SU-DHL-6 (cell line): ENCODE measurements around the gene MTRF1.

Experiments
- H2AFZ ChIP-seq: fragments of 200-600 bp; sonication (generic); 2 replicates; pipeline ENCODE4 v1.6.1; 2014; ENCODE audit warnings: low read depth, mild to moderate bottlenecking, moderate library complexity, mixed read lengths, antibody characterized with exemption, low read length; ENCODE audit not compliant: severe bottlenecking
- H3F3A ChIP-seq: fragments of 200-600 bp; shearing (Covaris generic); 2 replicates; pipeline ENCODE4 v1.6.0; 2016; ENCODE audit warnings: antibody characterized with exemption, mild to moderate bottlenecking; ENCODE audit not compliant: insufficient read depth
- H3K27ac ChIP-seq: fragments of 200-600 bp; sonication (generic); 2 replicates; pipeline ENCODE4 v1.5.1; 2016; ENCODE audit warnings: low read depth, mild to moderate bottlenecking, low read length, moderate library complexity, mixed read lengths
- H3K27me3 ChIP-seq: fragments of 200-600 bp; sonication (generic), shearing (Covaris generic); 2 replicates; pipeline ENCODE4 v1.6.0; 2014; ENCODE audit warnings: mild to moderate bottlenecking, low read length
- H3K36me3 ChIP-seq: fragments of 200-600 bp; sonication (generic); 2 replicates; pipeline ENCODE4 v1.6.1; 2014; ENCODE audit warnings: mild to moderate bottlenecking, low read length, mixed read lengths
- H3K4me2 ChIP-seq: fragments of 300-600, 200-600 bp; shearing (Covaris generic), sonication (generic); 2 replicates; pipeline ENCODE4 v1.6.0; 2014; ENCODE audit warnings: low read length, low read depth, mild to moderate bottlenecking; ENCODE audit not compliant: poor library complexity, severe bottlenecking
- H3K4me3 ChIP-seq: fragments of 200-600 bp; sonication (generic); 2 replicates; pipeline ENCODE4 v1.5.1; 2014; ENCODE audit warnings: antibody characterized with exemption, low read length, mild to moderate bottlenecking, mixed read lengths; ENCODE audit not compliant: insufficient read depth, poor library complexity, severe bottlenecking
- H3K79me2 ChIP-seq: fragments of 200-600 bp; sonication (generic); 2 replicates; pipeline ENCODE4 v1.6.1; 2014; ENCODE audit warnings: mild to moderate bottlenecking, low read length, moderate library complexity; ENCODE audit not compliant: insufficient read depth
- H3K9ac ChIP-seq: fragments of 200-600 bp; sonication (generic); 2 replicates; pipeline ENCODE4 v1.7.0; 2014; ENCODE audit warnings: mild to moderate bottlenecking, low read length
- H3K9me2 ChIP-seq: fragments of 200-600 bp; sonication (generic); replicated peaks from 2 replicates; pipeline ENCODE4 v1.6.1; 2014; ENCODE audit warnings: low read length; ENCODE audit not compliant: insufficient read depth
- H3K9me3 ChIP-seq: fragments of 200-600 bp; sonication (generic); 2 replicates; pipeline ENCODE4 v1.6.1; 2014; ENCODE audit warnings: low read length, mixed read lengths; ENCODE audit not compliant: insufficient read depth
- H4K20me1 ChIP-seq: fragments of 200-600 bp; sonication (generic); 2 replicates; pipeline ENCODE4 v1.6.1; 2014; ENCODE audit warnings: low read depth, mild to moderate bottlenecking, antibody characterized with exemption, low read length, moderate library complexity, mixed read lengths
- EZH2phosphoT487 ChIP-seq: fragments of 200-600 bp; sonication (generic), shearing (Covaris generic); conservative IDR thresholded peaks from 2 replicates; pipeline ENCODE4 v1.6.1; 2018; ENCODE audit warnings: mild to moderate bottlenecking, antibody characterized with exemption, low read length, moderate library complexity, mixed read lengths
- TF ChIP-seq, protein P1 (sequence below): fragments of 200-600 bp; sonication (generic); IDR thresholded peaks from one replicate; pipeline ENCODE4 v1.5.1; 2017; ENCODE audit warnings: antibody characterized with exemption, mild to moderate bottlenecking, low read length, moderate library complexity; ENCODE audit not compliant: insufficient read depth, poor library complexity, severe bottlenecking

Gene MTRF1

DNA sequence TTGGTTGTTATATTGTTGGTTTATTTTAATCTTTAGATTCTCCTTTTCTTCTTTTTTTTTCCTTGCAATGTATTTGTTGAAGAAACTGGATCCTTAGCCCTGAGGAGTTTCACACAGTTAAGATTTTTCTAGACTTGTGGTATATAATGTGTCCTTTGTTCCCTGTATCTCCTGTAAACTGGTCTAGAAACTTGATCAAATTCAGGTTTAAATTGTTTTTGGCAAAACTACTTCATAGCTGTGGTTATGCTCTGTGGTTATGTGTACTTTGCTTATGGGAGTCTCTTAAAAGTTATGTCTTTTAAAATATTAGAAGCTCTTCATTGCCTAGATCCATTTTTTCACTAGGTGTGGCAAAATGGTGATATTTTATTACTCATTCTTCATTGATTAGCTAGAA lies 3.7 kb upstream of the MTRF1 start:
- no peak overlapping the region for H3K4me3 ChIP-seq
- H3K9ac ChIP-seq: no peak overlapping the region
- H3K4me2 ChIP-seq: no peak overlapping the region
- H3K79me2 ChIP-seq: peaks cover 9% of the 10 kb centered on the region; the same call in 1 of the 2 replicates
- H3K27me3 ChIP-seq: no peaks in the 10 kb centered on the region
- H3K27ac ChIP-seq: no peak overlapping the region
- H2AFZ ChIP-seq: no peak overlapping the region
- H3K36me3 ChIP-seq: peaks cover 7% of the 10 kb centered on the region; the same call in 1 of the 2 replicates
- peaks cover 5% of the 10 kb centered on the region; the same call in 1 of the 2 replicates for H3F3A ChIP-seq
- H3K9me2 ChIP-seq: no peaks in the 10 kb centered on the region
- H4K20me1 ChIP-seq: no peaks in the 10 kb centered on the region
- no peak for TF ChIP-seq EZH2phosphoT487
- TF ChIP-seq, protein P1, sequence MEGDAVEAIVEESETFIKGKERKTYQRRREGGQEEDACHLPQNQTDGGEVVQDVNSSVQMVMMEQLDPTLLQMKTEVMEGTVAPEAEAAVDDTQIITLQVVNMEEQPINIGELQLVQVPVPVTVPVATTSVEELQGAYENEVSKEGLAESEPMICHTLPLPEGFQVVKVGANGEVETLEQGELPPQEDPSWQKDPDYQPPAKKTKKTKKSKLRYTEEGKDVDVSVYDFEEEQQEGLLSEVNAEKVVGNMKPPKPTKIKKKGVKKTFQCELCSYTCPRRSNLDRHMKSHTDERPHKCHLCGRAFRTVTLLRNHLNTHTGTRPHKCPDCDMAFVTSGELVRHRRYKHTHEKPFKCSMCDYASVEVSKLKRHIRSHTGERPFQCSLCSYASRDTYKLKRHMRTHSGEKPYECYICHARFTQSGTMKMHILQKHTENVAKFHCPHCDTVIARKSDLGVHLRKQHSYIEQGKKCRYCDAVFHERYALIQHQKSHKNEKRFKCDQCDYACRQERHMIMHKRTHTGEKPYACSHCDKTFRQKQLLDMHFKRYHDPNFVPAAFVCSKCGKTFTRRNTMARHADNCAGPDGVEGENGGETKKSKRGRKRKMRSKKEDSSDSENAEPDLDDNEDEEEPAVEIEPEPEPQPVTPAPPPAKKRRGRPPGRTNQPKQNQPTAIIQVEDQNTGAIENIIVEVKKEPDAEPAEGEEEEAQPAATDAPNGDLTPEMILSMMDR: no peak
- H3K9me3 ChIP-seq: peaks cover 26% of the 10 kb centered on the region

DNA sequence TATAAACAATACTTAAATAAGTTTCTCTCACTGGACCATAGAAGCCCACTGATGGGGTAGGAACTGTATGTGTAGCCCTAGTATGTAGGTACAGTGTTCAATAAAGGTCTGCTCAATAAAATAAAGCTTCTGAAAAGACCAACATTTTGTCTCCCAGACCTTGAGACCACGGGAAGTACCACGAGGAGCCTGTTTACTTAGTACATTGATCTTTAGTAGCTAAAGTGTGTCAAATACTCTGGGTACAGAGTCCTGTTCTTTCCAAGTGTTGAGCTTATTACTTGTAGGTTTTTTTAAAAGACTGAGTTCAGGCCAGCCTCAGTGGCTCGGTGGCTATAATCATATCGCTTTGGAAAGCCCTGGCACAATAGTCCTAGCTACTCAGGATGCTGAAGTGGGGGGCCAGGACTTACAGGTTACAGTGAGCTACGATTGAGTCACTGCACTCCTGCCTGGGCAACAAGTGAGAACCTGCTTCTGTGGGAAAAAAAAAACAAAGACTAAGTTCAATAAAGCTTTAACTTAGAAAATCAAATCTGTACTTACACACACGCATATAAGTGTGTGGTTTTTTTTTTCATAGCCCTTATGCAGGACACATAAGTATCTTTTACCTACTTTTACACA lies 3.4 kb downstream of the MTRF1 start:
- H3K4me2 ChIP-seq: no peak overlapping the region
- TF ChIP-seq EZH2phosphoT487: no peak
- TF ChIP-seq, protein P1: no peak
- H3K9me3 ChIP-seq: no peaks in the 10 kb centered on the region
- no peak overlapping the region for H3K9ac ChIP-seq
- H3K27ac ChIP-seq: no peak overlapping the region
- peaks cover 34% of the 10 kb centered on the region for H3K36me3 ChIP-seq
- no peaks in the 10 kb centered on the region for H4K20me1 ChIP-seq
- H3F3A ChIP-seq: no peaks in the 10 kb centered on the region
- no peak overlapping the region for H2AFZ ChIP-seq
- no peaks in the 10 kb centered on the region for H3K9me2 ChIP-seq
- no peak overlapping the region for H3K4me3 ChIP-seq
- peaks cover 34% of the 10 kb centered on the region; the same call in 1 of the 2 replicates for H3K79me2 ChIP-seq
- H3K27me3 ChIP-seq: no peaks in the 10 kb centered on the region

DNA sequence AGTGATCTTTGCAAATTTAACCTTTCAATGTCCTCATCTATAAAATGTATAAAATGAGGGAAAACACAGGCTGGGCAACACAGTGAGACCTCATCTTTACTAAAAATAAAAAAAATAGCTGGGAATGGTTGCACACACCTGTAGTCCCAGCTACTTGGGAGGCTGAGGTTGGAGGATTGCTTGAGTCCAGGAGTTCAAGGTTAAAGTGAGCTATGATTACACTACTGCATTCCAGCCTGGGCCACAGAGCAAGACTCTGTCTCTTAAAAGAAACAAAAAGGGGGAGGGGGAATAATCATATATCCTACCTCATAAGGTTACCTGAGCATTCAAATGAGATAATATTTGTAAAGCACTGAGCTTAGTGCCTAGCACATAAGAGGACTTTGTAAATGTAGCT lies 5.8 kb downstream of the MTRF1 start:
- Histone ChIP-seq H3K9me2 (no peaks in the 10 kb centered on the region), H3K27ac (no peak overlapping the region), H3K36me3 (peaks cover 54% of the 10 kb centered on the region), H3K4me3 (no peak overlapping the region), H2AFZ (no peak overlapping the region), H4K20me1 (no peaks in the 10 kb centered on the region), H3K4me2 (no peak overlapping the region), H3K9ac (no peak overlapping the region), H3K9me3 (no peaks in the 10 kb centered on the region), H3F3A (no peaks in the 10 kb centered on the region), H3K79me2 (peaks cover 29% of the 10 kb centered on the region; the same call in 1 of the 2 replicates), H3K27me3 (no peaks in the 10 kb centered on the region)
- TF ChIP-seq EZH2phosphoT487: no peak
- TF ChIP-seq, protein P1: no peak
